DND-41 (cell line): Measurements from ENCODE around the gene LDLRAP1.

ENCODE experiments used
- ATAC-seq: fragments of 200-7000 bp; cut with Tn5 transposase; 3 replicates; pipeline ENCODE4 v1.9.1; 2021; ENCODE audit warnings: low read depth; ENCODE audit not compliant: insufficient read depth
- DNase-seq: peaks from one replicate; pipeline ENCODE4 v3.0.0-alpha.2; 2020
- H2AFZ ChIP-seq: 2 replicates; pipeline ENCODE4 v1.6.0; 2012; ENCODE audit warnings: low read depth, low read length
- H3K27ac ChIP-seq: 2 replicates; pipeline ENCODE4 v1.5.1; 2012; ENCODE audit warnings: low read length, inconsistent platforms
- H3K27me3 ChIP-seq: fragments of 200-600 bp; sonication (generic); 2 replicates; pipeline ENCODE4 v1.6.0; 2012; ENCODE audit warnings: low read length, mild to moderate bottlenecking, inconsistent platforms; ENCODE audit not compliant: insufficient read depth, poor library complexity
- H3K36me3 ChIP-seq: 2 replicates; pipeline ENCODE4 v1.5.1; 2012; ENCODE audit warnings: low read length, inconsistent platforms; ENCODE audit not compliant: insufficient read depth
- H3K4me1 ChIP-seq: 2 replicates; pipeline ENCODE4 v1.5.1; 2012; ENCODE audit warnings: mild to moderate bottlenecking, low read length; ENCODE audit not compliant: insufficient read depth
- H3K4me2 ChIP-seq: 2 replicates; pipeline ENCODE4 v1.6.0; 2012; ENCODE audit warnings: mild to moderate bottlenecking, moderate library complexity, low read length, inconsistent platforms; ENCODE audit not compliant: insufficient read depth
- H3K4me3 ChIP-seq, 2 experiments: fragments of 200-600 bp in 1 of 2; shearing (Covaris generic) in 1 of 2; 2 replicates each; pipeline ENCODE4 v1.5.1; 2012 to 2016; ENCODE audit warnings: inconsistent platforms in 2 of 2, low read length in 2 of 2, mild to moderate bottlenecking in 2 of 2, low read depth in 1 of 2, moderate library complexity in 1 of 2
- H3K79me2 ChIP-seq: 2 replicates; pipeline ENCODE4 v1.6.0; 2012; ENCODE audit warnings: low read length, inconsistent platforms; ENCODE audit not compliant: insufficient read depth
- H3K9ac ChIP-seq: 2 replicates; pipeline ENCODE4 v1.6.0; 2012; ENCODE audit warnings: low read depth, mild to moderate bottlenecking, inconsistent platforms, low read length, moderate library complexity
- H3K9me3 ChIP-seq: 2 replicates; pipeline ENCODE4 v1.5.1; 2012; ENCODE audit warnings: low read length, moderate library complexity, mild to moderate bottlenecking, inconsistent platforms; ENCODE audit not compliant: insufficient read depth, severe bottlenecking
- H4K20me1 ChIP-seq: 2 replicates; pipeline ENCODE4 v1.6.0; 2012; ENCODE audit warnings: low read length; ENCODE audit not compliant: insufficient read depth
- CTCF ChIP-seq: IDR thresholded peaks from 2 replicates; pipeline ENCODE4 v1.5.1; 2012; ENCODE audit warnings: borderline replicate concordance, low read length, moderate library complexity, mild to moderate bottlenecking; ENCODE audit not compliant: poor library complexity, severe bottlenecking; ENCODE audit errors: extremely low read depth
- EZH2 ChIP-seq: IDR thresholded peaks from 3 replicates; pipeline ENCODE4 v1.6.1; 2012; ENCODE audit warnings: borderline replicate concordance, low read depth, mild to moderate bottlenecking, moderate library complexity, low read length, inconsistent platforms; ENCODE audit not compliant: severe bottlenecking

LDLRAP1 gene

GRCh38 chr1:25513666-25514065, 29.7 kb upstream of the LDLRAP1 start:
- H3K4me1 ChIP-seq: no peaks in the 10 kb centered on the region
- no peak overlapping the region for H3K4me2 ChIP-seq
- no peaks in the 10 kb centered on the region for H4K20me1 ChIP-seq
- no peak overlapping the region for H3K9ac ChIP-seq
- no peak overlapping the region for H2AFZ ChIP-seq
- ATAC-seq (no peak), DNase-seq (no peak)
- H3K9me3 ChIP-seq: no peaks in the 10 kb centered on the region
- no peaks in the 10 kb centered on the region for H3K36me3 ChIP-seq
- no peak overlapping the region for H3K27ac ChIP-seq
- H3K79me2 ChIP-seq: no peaks in the 10 kb centered on the region
- H3K27me3 ChIP-seq: no peaks in the 10 kb centered on the region
- H3K4me3 ChIP-seq: no peak overlapping the region
- TF ChIP-seq EZH2 (no peak), CTCF (no peak)

GRCh38 chr1:25515033-25515432, 28.4 kb upstream of the LDLRAP1 start:
- no peaks in the 10 kb centered on the region for H3K9me3 ChIP-seq
- DNase-seq (no peak), ATAC-seq (no peak)
- H3K36me3 ChIP-seq: no peaks in the 10 kb centered on the region
- H3K9ac ChIP-seq: no peak overlapping the region
- H3K4me2 ChIP-seq: no peak overlapping the region
- H4K20me1 ChIP-seq: no peaks in the 10 kb centered on the region
- H3K4me3 ChIP-seq: no peak overlapping the region
- no peak overlapping the region for H3K27ac ChIP-seq
- no peak overlapping the region for H2AFZ ChIP-seq
- H3K4me1 ChIP-seq: no peaks in the 10 kb centered on the region
- TF ChIP-seq EZH2: no peak
- TF ChIP-seq CTCF: no peak
- no peaks in the 10 kb centered on the region for H3K27me3 ChIP-seq
- H3K79me2 ChIP-seq: no peaks in the 10 kb centered on the region

GRCh38 chr1:25516686-25517085, 26.7 kb upstream of the LDLRAP1 start:
- H3K4me2 ChIP-seq: no peak overlapping the region
- TF ChIP-seq CTCF (no peak), EZH2 (no peak)
- no peaks in the 10 kb centered on the region for H3K4me1 ChIP-seq

More at GRCh38 chr1:25516686-25517085, 26.7 kb upstream of the LDLRAP1 start:
- Histone ChIP-seq H3K36me3 (no peaks in the 10 kb centered on the region), H3K27ac (no peak overlapping the region), H3K79me2 (no peaks in the 10 kb centered on the region), H2AFZ (no peak overlapping the region), H3K9ac (no peak overlapping the region), H3K4me3 (no peak overlapping the region), H3K27me3 (no peaks in the 10 kb centered on the region), H3K9me3 (no peaks in the 10 kb centered on the region), H4K20me1 (no peaks in the 10 kb centered on the region)
- no peak for ATAC-seq
- DNase-seq: no peak
